ENCODE results near the gene TRUB1.

Gene TRUB1

DNA sequence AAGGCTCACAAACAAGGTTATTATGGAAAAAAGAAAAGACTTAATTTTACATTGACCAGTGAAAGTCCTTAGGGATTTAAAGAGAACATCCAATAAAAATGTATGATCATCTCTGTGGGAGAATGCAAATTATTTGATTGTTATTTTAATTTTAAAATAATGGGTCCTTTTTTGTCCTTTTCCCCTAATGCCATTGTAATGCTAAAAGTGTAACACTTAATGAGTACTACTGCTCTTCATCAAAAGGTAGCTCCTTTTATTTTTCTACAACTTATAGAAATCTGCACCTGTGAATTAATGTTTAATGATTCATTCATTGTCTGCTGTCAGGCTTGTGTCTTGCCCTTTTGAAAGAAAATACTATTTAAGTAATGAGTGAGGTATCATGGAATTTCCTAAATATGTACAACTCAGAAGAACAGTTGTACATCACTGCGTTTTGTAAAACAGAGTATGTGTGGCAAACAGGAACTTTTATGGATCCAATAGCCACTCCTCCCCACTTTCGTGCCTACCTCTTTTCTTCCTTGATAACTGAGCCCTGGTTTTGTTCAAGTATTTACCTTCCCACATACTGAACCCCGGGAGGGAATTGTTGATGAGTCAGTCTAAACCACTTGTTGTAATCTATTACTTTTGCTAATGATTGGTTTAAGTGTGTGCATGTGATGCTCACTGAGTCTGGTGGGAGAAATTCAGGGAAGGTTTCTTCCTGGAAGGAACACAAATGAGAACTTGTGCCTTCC lies 19.9 kb upstream of the TRUB1 start:
- Histone ChIP-seq H3K27me3 (no peaks in the 10 kb centered on the region), H3K4me1 (no peaks in the 10 kb centered on the region), H3K36me3 (no peaks in the 10 kb centered on the region), H3K9me3 (no peaks in the 10 kb centered on the region), H3K4me3 (ENCODE audit: low read depth, low read length) (no peak overlapping the region)
- no peak for TF ChIP-seq CTCF (IDR thresholded peaks at IDR 0.05; ENCODE audit: low read depth, low read length)
- no peak for DNase-seq

- TF ChIP-seq CTCF (IDR thresholded peaks at IDR 0.05; ENCODE audit: low read depth, low read length), result no peak
- Histone ChIP-seq H3K4me3 (ENCODE audit: low read depth, low read length) (no peak overlapping the region), H3K27me3 (no peaks in the 10 kb centered on the region), H3K9me3 (no peaks in the 10 kb centered on the region), H3K36me3 (no peaks in the 10 kb centered on the region), H3K4me1 (peaks cover 4% of the 10 kb centered on the region; the same call in 1 of the 2 replicates)
- DNase-seq, result no peak
These were observed 17.5 kb upstream of the TRUB1 start for GRCh38 chr10:114920459-114920858.

DNA sequence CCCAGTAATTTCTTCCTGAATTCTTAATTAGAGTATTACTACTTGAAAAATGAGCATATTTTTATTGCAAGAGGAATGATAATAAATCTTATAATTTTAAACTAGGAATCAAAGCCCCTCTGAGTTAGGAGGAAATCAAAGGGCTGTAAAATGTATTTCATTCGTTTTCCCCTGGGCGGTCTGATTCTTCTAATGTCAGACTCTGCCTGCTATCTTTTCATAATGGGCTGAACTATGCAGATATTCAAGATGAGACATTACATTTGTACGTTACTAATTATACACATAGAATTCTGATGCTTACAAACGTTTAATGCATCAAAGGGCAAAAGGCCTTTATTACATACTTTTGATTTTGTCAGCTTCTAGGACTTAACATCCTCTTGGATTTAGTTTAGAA lies 16.0 kb upstream of the TRUB1 start:
- Histone ChIP-seq H3K36me3 (no peaks in the 10 kb centered on the region), H3K4me3 (ENCODE audit: low read depth, low read length) (no peak overlapping the region), H3K9me3 (no peaks in the 10 kb centered on the region), H3K27me3 (no peaks in the 10 kb centered on the region), H3K4me1 (peaks cover 10% of the 10 kb centered on the region; the same call in 1 of the 2 replicates)
- no peak for TF ChIP-seq CTCF (IDR thresholded peaks at IDR 0.05; ENCODE audit: low read depth, low read length)
- no peak for DNase-seq

DNA sequence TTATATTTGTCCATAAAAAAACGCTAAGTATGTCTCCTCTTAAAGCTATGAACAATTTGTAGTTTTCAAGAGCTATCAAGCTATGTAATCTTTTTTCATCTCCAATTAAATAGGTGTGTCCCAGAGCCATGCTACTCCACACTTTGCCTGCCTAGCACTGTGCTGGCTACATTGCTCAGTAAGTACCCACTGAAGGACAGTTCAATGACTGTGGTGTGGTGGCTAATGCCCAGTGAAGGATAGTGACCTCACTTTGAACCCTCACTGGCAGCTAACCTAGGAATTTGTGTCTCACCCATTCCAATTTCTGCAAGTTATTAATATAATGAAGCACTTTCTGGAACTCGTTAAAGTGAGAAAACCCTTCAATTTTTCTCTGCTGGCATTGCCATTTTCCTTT lies 14.4 kb upstream of the TRUB1 start:
- no peak for DNase-seq
- H3K9me3 ChIP-seq, result no peaks in the 10 kb centered on the region
- no peak overlapping the region for H3K4me3 ChIP-seq (ENCODE audit: low read depth, low read length)
- peaks cover 10% of the 10 kb centered on the region for H3K4me1 ChIP-seq
- H3K36me3 ChIP-seq, result no peaks in the 10 kb centered on the region
- H3K27me3 ChIP-seq, result no peaks in the 10 kb centered on the region
- TF ChIP-seq CTCF (IDR thresholded peaks at IDR 0.05; ENCODE audit: low read depth, low read length), result no peak

GRCh38 chr10:114925587-114926586 lies 12.1 kb upstream of the TRUB1 start:
- DNase-seq, result peak; percentile 53
- Histone ChIP-seq H3K4me3 (ENCODE audit: low read depth, low read length) (no peak overlapping the region), H3K36me3 (no peaks in the 10 kb centered on the region), H3K9me3 (no peaks in the 10 kb centered on the region), H3K4me1 (peaks cover 10% of the 10 kb centered on the region), H3K27me3 (no peaks in the 10 kb centered on the region)
- TF ChIP-seq CTCF (IDR thresholded peaks at IDR 0.05; ENCODE audit: low read depth, low read length), result no peak

Data from BE2C (cell line).